NCI-H2107 treated with DMSO at 0.1 percent for 48 hours (cell line): ENCODE data around the gene DUSP6.
A peak's percentile ranks its signal among the peaks of the same experiment; 100 is the strongest.

Experiments
- DNase-seq: peaks from one replicate; lab custom pipeline; 2025; ENCODE audit not compliant: unreplicated experiment; lab: John Stamatoyannopoulos, UW

Gene DUSP6

GRCh38 chr12:89352492-89353187 is at the start of gene DUSP6:
DUSP6 (minus strand) TSS chr12:89352501; CDS start chr12:89352039, 462 bp downstream.
- peak; percentile 93 for DNase-seq

DNA sequence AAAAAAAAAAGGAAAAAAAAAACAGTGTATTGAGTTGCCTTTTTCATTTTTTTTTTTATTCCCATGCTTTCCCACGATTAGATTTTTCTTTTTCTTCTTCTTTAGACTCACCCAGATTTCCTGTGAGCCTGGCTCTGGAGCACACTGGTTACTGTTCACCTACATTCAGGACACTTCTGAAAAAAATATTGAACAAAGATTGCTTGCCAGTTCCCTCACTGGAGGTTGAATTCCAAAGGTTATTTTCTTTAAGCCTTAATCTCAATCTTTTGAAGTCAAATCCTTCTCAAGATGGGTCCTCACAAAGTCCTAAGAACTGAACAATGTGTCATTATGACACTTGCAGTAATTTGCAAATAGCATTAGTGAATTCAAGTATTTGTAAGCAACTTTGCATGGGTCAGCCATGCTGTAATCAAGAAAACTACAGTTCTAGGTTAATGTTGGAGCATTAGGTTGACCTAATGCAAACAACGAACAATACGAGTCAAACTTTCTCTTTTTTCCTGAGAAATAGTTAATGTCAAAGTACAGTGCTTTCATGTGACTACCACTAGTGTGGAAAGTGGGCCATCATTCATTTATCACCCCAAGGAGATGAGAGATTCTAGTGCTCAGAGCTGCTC is 49.2 kb upstream of the DUSP6 start:
- no peak for DNase-seq

- DNase-seq: no peak
These were observed 48.1 kb upstream of the DUSP6 start for GRCh38 chr12:89400415-89400814.

DNA sequence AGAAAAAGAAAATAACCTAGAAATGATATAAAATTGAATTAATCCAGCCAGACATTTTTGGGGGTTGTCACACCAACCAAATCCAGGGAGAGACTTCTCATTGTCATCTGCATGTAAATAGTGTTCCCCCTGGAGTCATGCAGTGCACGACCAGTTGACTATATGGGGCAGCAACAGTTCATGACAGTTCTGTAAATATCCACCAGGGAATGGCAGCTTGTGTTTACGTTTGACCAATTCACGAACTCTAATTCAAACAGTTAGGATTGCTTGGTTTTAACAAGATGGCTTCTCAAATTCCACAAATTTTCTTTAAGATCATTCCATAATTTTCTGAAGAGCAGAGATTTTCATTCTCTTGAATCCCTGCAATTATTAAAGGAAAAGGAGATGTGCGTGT is 43.4 kb upstream of the DUSP6 start:
- DNase-seq: no peak

DNA sequence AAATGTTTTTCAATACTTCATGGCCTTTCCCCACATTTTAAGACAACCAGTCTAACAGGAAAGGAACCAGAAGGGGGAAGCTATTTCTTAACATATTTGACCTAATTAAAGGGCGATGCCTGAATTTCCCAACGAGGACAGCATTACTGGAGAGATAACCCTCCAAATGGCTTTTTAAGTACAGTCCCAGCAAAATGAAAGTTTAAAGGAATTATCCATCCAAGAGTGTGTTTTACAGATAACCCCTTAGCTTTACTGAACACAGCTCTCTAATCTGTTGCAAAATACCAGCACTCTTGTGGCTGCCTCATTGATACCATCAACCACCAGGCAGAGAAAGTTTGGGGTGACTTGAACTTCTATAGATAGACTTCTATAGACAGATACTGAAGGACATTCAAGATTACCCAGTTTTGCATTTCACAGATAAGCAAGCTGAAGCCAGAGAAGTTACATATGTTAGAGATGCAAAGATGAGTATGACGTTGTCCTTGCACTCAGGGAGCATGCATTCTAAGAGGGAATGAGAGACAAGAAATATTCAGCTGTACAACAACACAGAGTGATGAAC is 41.3 kb upstream of the DUSP6 start:
- no peak for DNase-seq

- DNase-seq: no peak
These were observed 40.1 kb upstream of the DUSP6 start for GRCh38 chr12:89392391-89392790.

GRCh38 chr12:89391726-89392336 is 39.5 kb upstream of the DUSP6 start:
- DNase-seq: no peak

DNA sequence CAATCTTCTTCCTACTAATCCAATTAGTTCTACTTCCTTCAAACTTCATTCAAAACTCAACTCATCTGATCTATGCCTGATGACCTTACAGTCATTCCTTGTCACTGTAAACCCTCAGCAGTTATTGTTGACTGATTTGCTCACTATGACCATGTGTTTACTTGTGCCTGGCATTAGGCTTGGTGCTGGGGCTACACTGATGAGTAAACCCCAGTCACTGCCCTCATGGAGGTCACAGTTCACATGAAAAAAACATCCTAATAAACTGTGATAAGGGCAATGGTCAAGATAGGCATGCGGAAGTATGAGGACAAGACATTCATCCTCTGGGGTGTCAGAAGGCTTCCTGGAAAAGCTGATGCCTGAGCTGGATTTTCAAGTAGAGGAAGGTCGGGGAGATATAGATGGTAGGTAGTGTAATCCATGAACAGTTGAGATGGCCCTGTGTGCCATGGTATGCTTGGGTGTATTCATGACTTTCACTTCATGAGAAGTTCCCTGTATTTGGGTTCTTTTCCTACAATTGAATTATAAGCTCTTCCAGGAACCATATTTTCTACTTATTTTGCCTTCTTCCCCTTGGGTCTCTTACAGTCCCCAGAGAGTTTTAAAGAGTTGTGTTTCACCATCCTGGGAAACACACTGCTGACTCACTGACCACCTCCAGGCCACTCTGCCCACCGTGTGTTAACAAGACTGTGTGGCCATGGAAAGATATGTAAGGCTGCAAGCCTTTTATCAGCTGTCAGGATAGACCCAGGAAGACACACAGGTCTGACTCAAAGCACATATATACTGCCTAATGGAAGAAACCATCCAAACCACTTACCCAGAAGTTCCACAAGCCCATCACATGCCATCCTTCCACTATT is 38.7 kb upstream of the DUSP6 start:
- DNase-seq: no peak

DNA sequence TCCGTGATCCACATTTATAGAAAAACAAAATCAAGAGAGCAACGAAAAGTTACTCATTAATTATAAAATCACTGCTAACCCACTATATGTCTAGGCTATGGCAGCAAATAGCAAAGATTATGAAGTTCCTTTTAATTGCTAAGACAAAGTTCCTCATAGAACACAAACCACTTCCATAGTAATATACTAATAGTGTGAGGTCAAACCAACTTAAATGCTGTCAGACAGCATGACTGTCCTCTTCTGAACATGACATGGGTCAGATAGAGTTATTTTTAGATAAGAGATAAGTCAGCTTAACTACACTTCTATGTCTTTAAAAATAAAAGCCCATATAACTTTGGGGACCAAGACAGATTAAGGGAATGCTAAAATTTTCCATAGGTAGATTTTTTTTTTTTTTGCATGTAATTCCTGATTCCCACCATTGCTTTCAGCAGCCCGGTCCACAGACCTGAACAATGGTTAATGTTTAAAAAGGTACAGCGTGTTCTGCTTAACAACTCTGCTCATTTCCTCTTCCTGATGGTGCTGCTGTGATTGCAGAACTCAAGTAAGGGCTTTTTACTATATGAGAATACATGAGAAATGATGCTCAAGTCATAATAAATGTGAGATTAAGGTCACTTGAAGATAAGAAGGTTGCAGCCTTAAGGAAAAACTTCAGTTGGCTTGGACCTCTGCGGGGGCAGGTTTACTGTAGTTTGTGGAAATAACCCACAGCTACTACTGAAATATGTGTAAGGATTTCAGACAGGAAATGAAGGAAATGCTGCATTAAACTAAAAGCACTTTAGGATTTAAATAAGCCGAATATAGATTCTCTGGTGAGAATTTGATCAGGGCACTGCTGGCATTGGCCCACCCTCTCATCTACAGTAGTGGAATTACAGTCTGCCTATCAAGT is 37.7 kb upstream of the DUSP6 start:
- no peak for DNase-seq

GRCh38 chr12:89386138-89386537 is 33.8 kb upstream of the DUSP6 start:
- no peak for DNase-seq

- DNase-seq: no peak
These were observed 32.5 kb upstream of the DUSP6 start for GRCh38 chr12:89384807-89385206.

- no peak for DNase-seq
These were observed 31.9 kb upstream of the DUSP6 start for GRCh38 chr12:89384050-89384758.

DNA sequence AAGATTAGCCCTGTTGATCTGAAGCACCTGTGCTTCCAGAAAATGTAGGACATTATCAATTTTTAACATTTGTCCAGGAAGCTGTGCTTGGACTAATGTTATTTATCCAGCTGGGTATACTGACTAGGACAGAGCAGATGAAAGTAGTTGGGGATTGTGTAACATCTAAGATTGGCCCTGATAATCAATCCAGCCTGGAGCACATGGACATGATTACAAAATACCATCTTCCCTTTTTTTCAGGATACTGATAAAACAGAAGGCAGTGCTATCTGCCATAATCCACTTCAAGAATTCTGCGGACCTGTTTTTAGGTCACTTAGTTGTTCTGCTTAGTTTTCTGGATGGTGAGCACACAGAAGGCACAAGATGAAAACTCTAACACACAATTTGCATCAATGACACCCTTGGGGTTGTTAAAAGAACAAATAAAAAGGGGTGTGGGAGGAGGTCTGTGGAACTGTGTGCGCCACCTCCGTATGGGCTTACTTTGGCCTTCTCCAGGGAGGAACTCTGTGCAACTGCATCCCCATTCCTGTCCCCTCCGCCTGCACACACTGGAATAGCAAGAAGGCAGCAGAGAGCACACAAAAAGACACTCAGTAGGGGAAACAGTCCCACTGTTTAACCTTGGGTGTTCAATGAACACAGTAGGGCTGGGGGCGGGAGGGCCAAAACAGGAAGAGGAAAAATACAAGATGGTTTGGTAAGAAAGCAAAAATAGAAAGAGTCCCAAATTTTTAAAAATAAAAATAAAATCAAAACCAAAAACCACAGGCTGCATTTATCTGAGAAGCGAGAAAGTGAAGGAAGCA is 31.1 kb upstream of the DUSP6 start:
- no peak for DNase-seq

GRCh38 chr12:89382328-89382727 is 30.0 kb upstream of the DUSP6 start:
- no peak for DNase-seq

DNA sequence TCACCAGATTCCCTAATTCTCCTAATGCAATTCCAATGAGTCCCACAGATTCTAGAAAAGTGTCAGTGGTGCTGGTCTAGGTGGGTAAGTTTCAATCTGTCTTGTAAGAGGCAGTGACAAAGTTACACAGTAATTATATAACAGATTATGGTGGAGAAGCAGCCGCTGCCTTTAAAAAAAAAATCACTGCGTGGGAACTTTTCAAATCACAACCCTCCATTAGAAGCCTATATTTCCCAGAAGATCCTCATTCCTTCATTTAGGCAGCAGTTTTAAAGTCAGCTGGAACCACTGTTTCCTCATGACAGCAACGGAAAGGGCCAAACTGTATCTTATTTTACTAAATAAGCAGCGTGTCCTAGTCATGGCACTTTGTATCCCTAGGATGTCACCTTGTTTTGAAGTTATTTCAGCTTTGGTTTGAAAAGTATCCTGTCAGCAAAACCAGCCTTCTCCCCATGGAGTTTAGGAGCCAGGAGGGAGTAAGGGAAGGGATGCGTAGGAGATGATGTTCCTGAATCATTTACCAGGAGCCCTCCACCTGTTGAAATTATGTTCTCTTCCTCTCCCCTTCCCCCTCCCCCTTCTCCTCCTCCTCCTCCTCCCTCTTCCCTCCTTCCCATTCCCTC is 27.7 kb upstream of the DUSP6 start:
- DNase-seq: no peak

DNA sequence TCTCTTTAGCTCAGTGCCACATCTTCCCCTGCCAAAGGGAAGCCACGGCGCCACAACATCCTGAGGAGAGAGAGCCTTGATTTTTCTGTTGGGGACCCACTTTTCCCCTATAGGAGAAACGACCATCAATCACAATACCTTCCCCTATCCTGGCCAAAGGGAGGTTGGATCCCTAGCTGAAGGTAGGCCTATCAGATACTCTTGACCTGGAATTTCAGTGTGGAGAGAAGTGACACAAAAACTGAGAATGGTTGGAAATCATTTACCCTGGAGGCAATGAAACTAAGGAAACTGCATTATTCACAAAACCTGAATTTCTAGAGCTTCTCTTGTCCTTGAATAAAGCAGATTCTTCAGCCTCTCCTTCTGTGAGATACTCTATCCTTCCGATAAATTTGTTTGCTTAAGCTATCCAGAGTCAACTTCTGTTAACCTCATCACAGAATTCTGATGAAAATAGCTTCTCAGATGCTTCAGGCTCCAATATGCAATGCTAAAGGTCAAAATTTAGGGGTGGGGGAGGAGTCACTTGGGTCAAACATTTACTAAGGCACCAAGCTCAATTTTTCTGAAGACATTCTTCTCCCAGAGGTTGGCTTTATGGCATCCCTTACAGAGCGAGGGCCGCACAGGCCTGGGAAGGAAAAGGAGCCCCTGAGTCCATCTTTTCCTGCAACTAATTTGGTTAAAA is 27.0 kb upstream of the DUSP6 start:
- DNase-seq: no peak

- DNase-seq: no peak
These were observed 24.5 kb upstream of the DUSP6 start for GRCh38 chr12:89376844-89377243.

GRCh38 chr12:89376202-89376529 is 23.9 kb upstream of the DUSP6 start:
- no peak for DNase-seq
